GM12873 (cell line): ENCODE data around the gene PTPN13.

ENCODE experiments used
- TF ChIP-seq, protein P1 (sequence below): IDR thresholded peaks from 2 replicates; pipeline ENCODE4 v1.5.1; 2012; ENCODE audit warnings: low read depth, mild to moderate bottlenecking, moderate library complexity, low read length, control low read depth; ENCODE audit not compliant: insufficient read depth; ENCODE audit errors: missing control alignments

Gene PTPN13

GRCh38 chr4:86809809-86810208 lies 215.7 kb downstream of the PTPN13 start:
- TF ChIP-seq, protein P1, sequence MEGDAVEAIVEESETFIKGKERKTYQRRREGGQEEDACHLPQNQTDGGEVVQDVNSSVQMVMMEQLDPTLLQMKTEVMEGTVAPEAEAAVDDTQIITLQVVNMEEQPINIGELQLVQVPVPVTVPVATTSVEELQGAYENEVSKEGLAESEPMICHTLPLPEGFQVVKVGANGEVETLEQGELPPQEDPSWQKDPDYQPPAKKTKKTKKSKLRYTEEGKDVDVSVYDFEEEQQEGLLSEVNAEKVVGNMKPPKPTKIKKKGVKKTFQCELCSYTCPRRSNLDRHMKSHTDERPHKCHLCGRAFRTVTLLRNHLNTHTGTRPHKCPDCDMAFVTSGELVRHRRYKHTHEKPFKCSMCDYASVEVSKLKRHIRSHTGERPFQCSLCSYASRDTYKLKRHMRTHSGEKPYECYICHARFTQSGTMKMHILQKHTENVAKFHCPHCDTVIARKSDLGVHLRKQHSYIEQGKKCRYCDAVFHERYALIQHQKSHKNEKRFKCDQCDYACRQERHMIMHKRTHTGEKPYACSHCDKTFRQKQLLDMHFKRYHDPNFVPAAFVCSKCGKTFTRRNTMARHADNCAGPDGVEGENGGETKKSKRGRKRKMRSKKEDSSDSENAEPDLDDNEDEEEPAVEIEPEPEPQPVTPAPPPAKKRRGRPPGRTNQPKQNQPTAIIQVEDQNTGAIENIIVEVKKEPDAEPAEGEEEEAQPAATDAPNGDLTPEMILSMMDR: no peak

DNA sequence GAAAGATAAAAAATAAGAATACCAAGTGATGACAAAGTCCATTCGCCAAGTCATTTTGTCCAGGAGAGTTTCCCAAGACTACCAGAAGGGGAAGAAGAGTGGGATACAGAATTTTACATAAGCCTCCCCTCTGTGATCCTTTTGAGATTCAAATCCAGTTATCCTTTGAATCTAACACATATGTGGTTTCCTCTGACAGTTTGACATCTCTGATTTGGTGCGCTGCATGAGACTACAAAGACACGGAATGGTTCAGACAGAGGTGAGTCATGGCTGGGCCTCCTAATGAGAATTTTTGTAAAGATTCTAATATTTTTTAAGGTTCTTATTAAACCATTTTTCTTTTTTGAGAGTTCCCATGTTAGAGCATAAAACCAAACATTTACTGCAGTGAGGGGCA lies 216.7 kb downstream of the PTPN13 start:
- TF ChIP-seq, protein P1: no peak

- TF ChIP-seq, protein P1: no peak
These were observed 221.5 kb downstream of the PTPN13 start for GRCh38 chr4:86815653-86816052.

- TF ChIP-seq, protein P1: no peak
These were observed 222.6 kb downstream of the PTPN13 start for GRCh38 chr4:86816501-86817273.

DNA sequence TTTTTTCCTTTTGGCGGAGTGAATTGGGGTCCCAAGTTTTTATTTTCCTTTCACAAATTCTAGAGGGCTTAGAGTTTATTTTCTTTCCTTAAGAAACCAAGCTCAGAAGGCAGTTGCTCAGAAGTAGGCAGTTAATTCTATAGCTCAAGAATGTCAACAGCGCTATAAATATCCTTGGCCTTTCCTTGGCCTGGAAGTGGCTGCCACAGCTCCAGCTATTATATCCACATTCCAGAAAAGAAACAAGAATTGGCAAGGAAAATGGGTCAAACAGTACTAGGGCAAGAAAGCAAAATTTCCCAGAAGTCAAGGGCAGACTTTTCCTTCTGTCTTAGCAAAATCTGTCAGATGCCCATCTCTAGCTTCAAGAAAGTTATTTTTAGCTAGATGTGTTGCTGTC lies 224.1 kb downstream of the PTPN13 start:
- TF ChIP-seq, protein P1: no peak

DNA sequence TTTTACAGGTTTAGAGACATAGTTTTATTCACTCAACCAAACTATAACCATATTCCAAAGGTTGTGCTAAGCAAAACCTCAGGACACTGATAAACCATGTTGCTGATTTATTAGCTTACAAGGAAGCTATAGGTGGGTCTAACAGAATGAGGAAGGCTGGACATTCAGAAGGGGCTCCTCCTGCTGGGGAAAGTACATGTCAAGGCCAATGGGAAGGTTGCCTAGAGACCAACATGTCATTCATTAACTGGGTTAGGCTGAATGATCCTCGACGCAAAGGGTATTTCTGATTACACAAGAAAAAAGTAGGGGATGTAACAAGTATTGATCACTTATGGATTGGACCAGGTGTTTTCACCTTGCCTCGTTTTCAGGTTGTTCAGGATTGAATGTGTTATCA lies 224.7 kb downstream of the PTPN13 start:
- TF ChIP-seq, protein P1: no peak

DNA sequence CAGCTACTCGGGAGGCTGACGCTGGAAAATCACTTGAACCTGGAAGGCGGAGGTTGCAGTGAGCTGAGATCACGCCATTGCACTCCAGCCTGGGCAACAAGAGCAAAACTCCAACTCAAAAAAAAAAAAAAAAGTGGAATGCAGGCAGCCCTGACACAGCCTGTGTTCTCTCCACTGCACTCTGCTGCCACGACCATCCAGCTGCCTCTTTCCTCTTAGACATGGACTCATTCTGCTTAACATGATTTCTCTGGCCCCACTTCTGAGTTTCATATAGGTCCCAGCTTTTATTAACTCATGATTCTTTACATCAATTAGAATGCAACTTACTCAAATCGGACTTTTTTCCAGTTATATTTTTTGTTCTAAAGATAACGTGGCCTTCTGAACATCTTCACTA lies 225.4 kb downstream of the PTPN13 start:
- TF ChIP-seq, protein P1: no peak
